Kidney glomerular epithelial cell (primary cell): ENCODE data around the gene ADORA2B.
"Not testable (repeated sequence)": the region's sequence is repeated elsewhere in the genome, so short reads cannot be mapped to it uniquely, and the experiment has no call there.

Source experiments
- DNase-seq: peaks from one replicate; lab custom pipeline; 2025; lab: John Stamatoyannopoulos, UW

Gene ADORA2B

GRCh38 chr17:15955793-15956541 is 11.0 kb downstream of the ADORA2B start:
- DNase-seq = no peak

GRCh38 chr17:15957206-15957605 is 12.3 kb downstream of the ADORA2B start:
- DNase-seq = no peak

- no peak for DNase-seq
Observed at GRCh38 chr17:15957608-15958307, 12.8 kb downstream of the ADORA2B start.

GRCh38 chr17:15958484-15958854 is 13.5 kb downstream of the ADORA2B start:
- no peak for DNase-seq

GRCh38 chr17:15963670-15964110 is 18.8 kb downstream of the ADORA2B start:
- DNase-seq = no peak

- no peak for DNase-seq
Observed at GRCh38 chr17:15965528-15965927, 20.6 kb downstream of the ADORA2B start.

GRCh38 chr17:15966183-15966878 is 21.4 kb downstream of the ADORA2B start:
- DNase-seq = no peak

- no peak for DNase-seq
Observed at GRCh38 chr17:15966879-15967248, 21.9 kb downstream of the ADORA2B start.

- DNase-seq = no peak
Observed at GRCh38 chr17:15967706-15968399, 22.9 kb downstream of the ADORA2B start.

GRCh38 chr17:15969463-15969862 is 24.5 kb downstream of the ADORA2B start:
- no peak for DNase-seq

GRCh38 chr17:15970500-15970899 is 25.6 kb downstream of the ADORA2B start:
- no peak for DNase-seq

- no peak for DNase-seq
Observed at GRCh38 chr17:15971098-15971678, 26.3 kb downstream of the ADORA2B start.

GRCh38 chr17:15971882-15972281 is 27.0 kb downstream of the ADORA2B start:
- DNase-seq = no peak

GRCh38 chr17:15972497-15972951 is 27.6 kb downstream of the ADORA2B start:
- no peak for DNase-seq

GRCh38 chr17:15973016-15973415 is 28.1 kb downstream of the ADORA2B start:
- no peak for DNase-seq

- DNase-seq = no peak
Observed at GRCh38 chr17:15973834-15974233, 28.9 kb downstream of the ADORA2B start.

- DNase-seq = no peak
Observed at GRCh38 chr17:15977894-15978293, 33.0 kb downstream of the ADORA2B start.

GRCh38 chr17:15978606-15979005 is 33.7 kb downstream of the ADORA2B start:
- no peak for DNase-seq

- DNase-seq = not testable (repeated sequence)
Observed at GRCh38 chr17:15979013-15979412, 34.1 kb downstream of the ADORA2B start.

- no peak for DNase-seq
Observed at GRCh38 chr17:15981208-15981607, 36.3 kb downstream of the ADORA2B start.

GRCh38 chr17:15981646-15982580 is 37.0 kb downstream of the ADORA2B start:
- no peak for DNase-seq
